Activated CD4-positive, CD25-positive, alpha-beta regulatory T cell treated with anti-CD3 and anti-CD28 coated beads, Interleukin-2, amount 50 U/mL, for 16 hours (primary cell): ENCODE measurements around the gene PPP2R2D.
"Not testable (repeated sequence)": the region's sequence is repeated elsewhere in the genome, so short reads cannot be mapped to it uniquely, and the experiment has no call there.

Source experiments
- DNase-seq: peaks from one replicate; pipeline ENCODE4 v3.0.0-alpha.2; 2020; ENCODE audit warnings: low read depth, low spot score

The PPP2R2D gene

DNA sequence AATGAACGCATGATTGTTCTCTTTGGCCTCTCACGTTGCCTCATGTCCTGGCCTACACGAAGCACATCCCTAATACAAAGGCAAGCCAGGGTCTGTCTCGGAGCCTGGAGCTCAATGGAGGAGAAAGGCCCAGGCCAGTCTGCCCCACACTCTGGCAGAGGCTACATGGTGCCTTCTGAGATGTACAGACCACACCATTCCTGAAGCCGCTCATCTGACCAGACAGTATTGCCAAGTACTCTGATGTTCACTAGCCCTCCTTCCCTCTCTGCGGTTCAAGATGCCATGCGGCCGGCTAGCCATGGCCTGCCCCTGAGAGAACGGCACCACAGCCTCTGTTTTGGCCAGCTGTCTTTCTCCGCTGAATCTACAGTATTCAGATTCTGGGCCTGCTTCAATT lies 75.0 kb downstream of the PPP2R2D start:
- DNase-seq = no peak

GRCh38 chr10:131977323-131978096 lies 76.7 kb downstream of the PPP2R2D start:
- no peak for DNase-seq

- DNase-seq = no peak
Observed at GRCh38 chr10:131978366-131978765, 77.6 kb downstream of the PPP2R2D start.

GRCh38 chr10:131978851-131979250 lies 78.0 kb downstream of the PPP2R2D start:
- no peak for DNase-seq

GRCh38 chr10:131979336-131979735 lies 78.5 kb downstream of the PPP2R2D start:
- no peak for DNase-seq

DNA sequence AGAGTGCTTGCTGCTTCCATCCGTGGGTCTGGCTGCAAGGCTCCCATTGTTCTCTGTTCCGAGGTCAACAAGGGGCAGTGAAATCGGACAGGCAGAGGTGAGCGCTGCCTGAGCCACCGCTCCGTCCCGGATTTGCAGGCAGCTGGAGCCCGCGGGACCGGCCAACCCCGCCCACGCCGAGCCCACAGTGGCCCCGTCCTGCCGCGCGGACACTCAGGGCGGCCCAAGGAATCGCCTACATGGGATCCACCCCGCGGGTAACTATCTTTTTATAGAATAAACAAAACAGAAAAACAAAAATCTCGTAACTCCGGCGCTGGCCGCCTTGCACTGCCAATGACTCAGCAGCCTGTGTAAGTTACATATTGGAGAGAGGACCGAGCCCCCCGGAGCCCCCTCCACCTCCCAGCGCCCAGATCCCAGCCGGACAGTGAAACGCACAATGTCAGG lies 79.0 kb downstream of the PPP2R2D start:
- DNase-seq = no peak

GRCh38 chr10:131980321-131980720 lies 79.5 kb downstream of the PPP2R2D start:
- DNase-seq = no peak

DNA sequence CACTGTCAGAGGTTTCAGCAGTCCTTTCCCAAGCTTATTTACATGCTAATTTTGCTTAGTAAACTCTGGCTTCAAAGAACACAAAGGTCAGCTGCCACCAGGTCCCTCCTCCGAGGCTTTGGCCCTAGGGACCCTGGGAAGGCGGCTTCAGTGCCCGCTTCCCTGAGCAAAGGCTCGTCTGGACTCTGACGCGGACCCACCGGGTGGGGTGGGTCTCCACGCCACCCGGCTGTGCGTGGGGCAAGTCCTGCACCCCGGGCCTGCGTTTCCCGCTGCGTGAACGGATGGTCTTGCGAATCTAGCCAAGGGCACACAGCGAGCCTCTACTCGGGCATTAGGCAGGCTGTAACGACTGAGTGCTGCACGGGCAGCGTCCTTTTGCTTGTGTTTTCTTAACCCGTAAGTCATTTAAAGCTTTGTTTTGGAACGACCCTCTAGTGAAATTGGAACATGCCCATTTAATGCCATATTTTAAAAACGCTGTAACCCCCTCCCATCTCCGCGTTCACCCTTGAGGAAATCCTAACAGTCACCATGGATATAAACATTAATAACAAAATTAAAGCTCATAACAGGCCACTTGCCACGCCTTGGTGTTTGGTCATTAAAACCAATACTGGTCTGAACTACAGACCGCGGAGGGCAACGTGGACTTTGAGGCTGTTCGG lies 80.1 kb downstream of the PPP2R2D start:
- DNase-seq = no peak

DNA sequence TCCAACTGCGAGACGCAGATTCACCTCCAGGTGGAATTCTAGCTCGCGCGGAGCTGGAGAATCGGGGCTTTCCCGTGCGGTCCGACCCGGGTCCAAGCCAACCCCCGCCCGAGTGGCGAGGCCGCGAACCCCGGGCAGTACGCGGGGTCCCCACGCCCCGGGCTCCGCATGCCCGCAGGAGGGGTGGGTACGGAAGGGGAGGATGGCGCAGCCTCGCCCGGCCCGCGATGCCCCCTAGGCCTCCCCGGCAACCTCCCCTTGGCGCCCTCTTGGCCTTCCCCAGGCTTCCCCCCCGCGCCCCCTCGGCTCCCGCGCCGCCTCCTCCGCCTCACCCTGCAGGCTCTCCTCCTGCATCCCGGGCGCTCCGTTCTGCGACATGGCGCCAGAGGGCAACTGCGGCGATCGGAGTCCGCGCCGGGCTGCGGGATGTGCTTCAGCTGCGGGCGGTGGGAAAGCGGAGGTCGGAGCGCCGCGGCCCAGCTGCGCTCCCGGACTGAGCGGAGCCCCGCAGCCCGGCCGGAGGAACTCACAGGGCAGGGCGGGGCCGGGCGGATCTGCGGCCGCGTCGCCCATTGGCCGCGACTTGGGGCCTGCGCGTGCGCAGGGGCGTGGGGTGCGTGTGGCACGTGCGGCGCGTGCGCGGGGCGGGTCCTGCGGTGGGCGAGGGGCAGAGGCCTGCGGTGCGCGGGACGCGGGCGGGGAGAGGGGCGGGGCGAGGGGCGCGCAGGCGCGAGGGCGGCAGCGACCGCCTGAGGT lies 80.8 kb downstream of the PPP2R2D start, which contains the start of gene BNIP3:
TSS of gene BNIP3 (minus strand) at position 495 of the 756 bp plus-strand sequence. CDS start at position 378, 117 bp downstream.
- peak; percentile 87 for DNase-seq

DNA sequence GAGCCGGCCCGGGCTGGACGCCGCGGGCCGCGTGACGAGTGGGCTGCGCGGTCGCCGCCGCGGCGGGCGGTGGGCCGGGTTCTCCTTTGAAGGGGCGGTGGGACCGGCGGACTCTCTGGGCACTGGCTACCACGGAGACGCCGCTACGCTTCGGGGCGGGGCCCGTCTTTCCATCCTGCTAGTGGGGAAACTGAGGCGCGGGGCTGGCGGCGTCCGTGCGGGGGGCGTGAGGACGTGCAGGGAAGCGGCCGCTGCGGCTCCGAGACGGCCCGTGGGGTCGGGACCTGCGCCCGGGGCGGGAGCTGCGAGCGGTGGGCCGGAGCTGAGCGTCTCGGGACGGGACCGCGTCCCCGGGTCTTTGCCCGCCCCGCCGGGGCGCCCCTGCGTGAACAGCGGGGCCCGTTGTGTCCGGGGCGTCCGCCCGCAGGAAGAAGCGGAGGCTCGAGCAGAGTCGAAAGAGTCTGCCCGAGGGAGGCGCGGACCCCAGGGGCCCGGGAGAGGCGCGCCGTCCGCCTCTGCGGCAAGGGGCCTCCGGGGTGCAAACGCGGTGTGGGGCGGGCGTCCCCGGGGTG lies 81.5 kb downstream of the PPP2R2D start:
- no peak for DNase-seq

- no peak for DNase-seq
Observed at GRCh38 chr10:131982796-131983195, 82.0 kb downstream of the PPP2R2D start.

DNA sequence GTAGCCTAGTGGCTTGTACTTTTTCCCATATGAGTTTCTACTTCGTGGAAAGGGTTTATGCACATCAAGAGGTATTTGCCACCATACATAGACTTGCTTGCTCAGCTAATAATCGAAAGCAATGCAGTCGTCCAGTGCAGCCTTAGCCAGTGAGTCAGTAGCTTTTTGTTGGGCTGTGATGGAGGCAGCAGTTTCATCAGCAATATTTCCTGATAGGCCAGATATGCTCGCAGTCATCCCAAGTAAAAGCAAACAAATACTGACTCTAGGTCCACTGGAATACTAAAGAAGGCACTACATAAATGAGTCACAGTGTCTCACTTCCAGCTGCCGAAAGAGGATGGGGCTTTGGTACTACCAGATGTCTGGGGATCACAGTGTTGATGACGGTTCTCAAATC lies 83.0 kb downstream of the PPP2R2D start:
- DNase-seq = no peak

DNA sequence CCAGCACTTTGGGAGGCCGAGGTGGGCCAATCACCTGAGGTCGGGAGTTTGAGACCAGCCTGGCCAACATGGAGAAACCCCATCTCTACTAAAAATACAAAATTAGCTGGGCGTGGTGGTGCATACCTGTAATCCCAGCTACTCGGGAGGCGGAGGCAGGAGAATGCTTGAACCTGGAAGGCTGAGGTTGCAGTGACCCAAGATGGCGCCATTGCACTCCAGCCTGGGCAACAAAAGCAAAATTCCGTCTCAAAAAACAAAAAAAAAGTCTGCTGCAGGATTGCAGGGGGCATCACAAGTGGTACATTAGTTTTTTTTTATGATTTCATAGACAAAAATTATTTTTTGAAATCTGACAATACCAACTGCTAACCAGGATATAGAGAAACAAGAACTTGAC lies 86.0 kb downstream of the PPP2R2D start:
- DNase-seq = not testable (repeated sequence)

DNA sequence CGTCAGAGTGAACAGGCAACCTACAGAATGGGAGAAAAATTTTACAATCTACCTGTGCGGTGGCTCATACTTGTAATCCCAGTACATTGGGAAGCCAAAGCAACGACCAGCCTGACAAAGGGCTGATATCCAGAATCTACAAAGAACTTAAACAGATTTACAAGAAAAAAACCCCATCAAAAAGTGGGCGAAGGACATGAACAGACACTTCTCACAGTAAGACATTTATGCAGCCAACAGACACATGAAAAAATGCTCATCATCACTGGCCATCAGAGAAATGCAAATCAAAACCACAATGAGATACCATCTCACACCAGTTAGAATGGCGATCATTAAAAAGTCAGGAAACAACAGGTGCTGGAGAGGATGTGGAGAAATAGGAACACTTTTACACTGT lies 86.5 kb downstream of the PPP2R2D start:
- not testable (repeated sequence) for DNase-seq

- DNase-seq = not testable (repeated sequence)
Observed at GRCh38 chr10:131987786-131988185, 87.0 kb downstream of the PPP2R2D start.

DNA sequence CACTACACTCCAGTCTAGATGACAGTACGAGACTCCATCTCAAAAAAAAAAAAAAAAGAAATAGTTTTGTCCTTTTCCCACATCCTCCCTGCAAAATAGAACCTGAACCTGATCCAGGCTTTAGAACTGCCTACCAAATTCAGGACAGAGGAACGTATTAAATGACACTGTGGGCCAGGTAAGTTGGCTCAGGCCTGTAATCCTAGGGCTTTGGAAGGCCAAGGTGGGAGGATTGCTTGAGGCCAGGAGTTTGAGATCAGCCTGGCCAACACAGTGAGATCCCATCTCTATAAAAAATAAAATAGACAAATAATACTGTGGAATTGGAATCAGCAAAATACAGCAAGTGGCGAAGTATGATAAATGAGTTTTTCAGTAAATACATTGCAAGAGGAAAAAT lies 90.9 kb downstream of the PPP2R2D start:
- DNase-seq = no peak

DNA sequence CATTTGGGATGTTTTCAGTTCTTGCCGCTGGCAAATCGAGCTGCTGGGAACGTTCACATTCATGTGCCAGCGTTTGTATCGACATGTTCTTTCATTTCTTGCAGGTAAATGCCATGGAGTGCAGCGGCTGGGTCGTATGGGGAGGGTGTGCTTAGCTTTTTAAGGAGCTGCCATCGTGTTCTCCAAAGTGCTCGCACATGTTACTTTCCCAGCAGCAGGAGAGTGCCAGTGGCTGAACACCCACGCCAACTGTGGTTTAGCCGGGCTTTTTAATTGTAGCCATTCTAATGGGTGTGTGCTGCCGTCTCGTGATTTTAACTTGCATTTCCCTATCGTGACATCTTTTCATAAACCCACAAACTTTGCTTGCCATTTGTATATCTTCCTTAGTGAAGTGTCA lies 92.5 kb downstream of the PPP2R2D start:
- DNase-seq = no peak

DNA sequence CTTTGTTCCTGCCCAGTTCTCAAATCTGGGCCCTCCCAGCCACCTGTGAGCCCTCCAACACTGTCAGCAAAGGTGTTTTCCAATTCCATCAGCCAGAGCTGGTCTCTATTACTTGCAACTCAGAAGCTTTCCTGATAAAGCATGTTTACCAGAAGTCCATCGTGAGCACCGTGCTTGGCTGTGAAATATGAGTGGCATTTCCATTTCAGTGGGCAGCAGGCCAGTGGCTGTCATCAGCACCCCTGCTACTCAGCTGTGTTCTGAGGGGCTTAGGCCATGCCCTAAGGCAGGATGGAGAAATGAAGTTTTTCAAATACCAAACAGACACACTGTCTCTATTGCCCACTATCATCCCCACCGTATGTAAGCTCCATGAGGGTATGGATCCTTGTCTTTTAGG lies 93.6 kb downstream of the PPP2R2D start:
- no peak for DNase-seq

DNA sequence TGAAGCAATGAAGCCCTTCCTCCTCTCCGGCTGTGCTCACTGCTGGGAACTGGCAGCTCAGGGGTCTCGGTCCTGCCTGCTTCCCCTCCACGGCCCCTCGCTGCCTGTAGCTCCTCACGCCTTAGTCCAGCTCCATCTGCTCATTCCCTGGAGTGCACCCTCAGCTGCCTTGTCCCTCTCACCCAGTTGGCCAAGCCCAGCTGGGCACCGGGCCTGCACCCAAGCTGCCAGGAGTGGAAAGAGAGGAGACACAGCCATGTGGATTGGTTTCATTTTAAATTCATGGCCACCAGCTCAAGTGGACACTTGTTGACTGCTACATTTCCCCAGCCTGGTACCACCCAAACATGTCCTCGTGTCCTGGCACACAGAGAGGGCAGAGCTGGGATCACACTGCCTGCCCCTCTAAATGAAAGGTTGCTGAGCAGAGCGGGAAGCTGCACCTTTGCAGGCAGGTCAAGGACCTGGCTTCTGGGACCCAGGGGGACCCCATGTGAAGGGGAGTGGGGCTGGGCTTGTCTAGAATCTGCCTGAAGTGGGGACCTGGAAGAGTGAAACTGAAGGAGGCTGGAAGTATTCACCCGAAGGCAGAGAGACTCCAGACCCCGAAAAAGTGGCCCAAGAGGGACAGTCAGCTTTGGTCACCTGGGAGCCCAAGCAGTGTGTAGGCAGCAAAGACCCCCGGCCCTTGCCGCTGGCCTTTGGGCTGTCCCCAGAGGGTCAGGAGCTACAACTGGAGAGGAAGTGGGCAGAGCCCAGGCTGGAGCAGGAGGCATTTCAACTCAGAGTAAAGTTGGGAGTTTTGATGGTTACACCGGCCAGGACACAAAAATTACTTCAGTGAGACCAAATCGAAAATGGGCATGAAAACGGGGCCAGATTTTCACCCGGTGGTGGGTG lies 95.9 kb downstream of the PPP2R2D start:
- DNase-seq = no peak

GRCh38 chr10:131997366-131998049 lies 96.7 kb downstream of the PPP2R2D start:
- DNase-seq = no peak
